SK-N-SH treated with all-trans-retinoic acid at 6 μM for 48 hours (cell line): ENCODE measurements around the gene MRPL34.

Experiments used
- ATAC-seq: fragments of 200-7000 bp; cut with Tn5 transposase; 3 replicates; pipeline ENCODE4 v1.9.1; 2020; ENCODE audit warnings: mild to moderate bottlenecking, moderate library complexity
- ARNTL ChIP-seq: fragments of 450-650 bp; formaldehyde crosslinking; IDR thresholded peaks from 2 replicates; pipeline ENCODE4 v1.5.0; 2020; ENCODE audit warnings: low read depth, mild to moderate bottlenecking, moderate library complexity, borderline replicate concordance
- BACH2 ChIP-seq: fragments of 250-450 bp; sonication (Bioruptor Pico); IDR thresholded peaks from 2 replicates; pipeline ENCODE4 v1.9.0; 2021; ENCODE audit warnings: mild to moderate bottlenecking, borderline replicate concordance
- CREB5 ChIP-seq: fragments of 250-450 bp; sonication (Bioruptor Pico); IDR thresholded peaks from 2 replicates; pipeline ENCODE4 v1.5.1; 2020; ENCODE audit warnings: low read depth, mild to moderate bottlenecking, moderate library complexity
- CSDC2 ChIP-seq: fragments of 250-450 bp; sonication (Bioruptor Pico); IDR thresholded peaks from 2 replicates; pipeline ENCODE4 v1.5.0; 2020; ENCODE audit warnings: mild to moderate bottlenecking, moderate library complexity
- CSRNP3 ChIP-seq: fragments of 250-450 bp; sonication (Bioruptor Pico); IDR thresholded peaks from 2 replicates; pipeline ENCODE4 v1.5.1; 2021; ENCODE audit warnings: mild to moderate bottlenecking, moderate library complexity
- ESRRG ChIP-seq: fragments of 250-450 bp; sonication (Bioruptor Pico); IDR thresholded peaks from 2 replicates; pipeline ENCODE4 v1.6.1; 2021; ENCODE audit warnings: mild to moderate bottlenecking
- GLIS3 ChIP-seq: fragments of 250-450 bp; sonication (Bioruptor Pico); IDR thresholded peaks from 2 replicates; pipeline ENCODE4 v1.5.0; 2020; ENCODE audit warnings: mild to moderate bottlenecking, moderate library complexity
- ISL1 ChIP-seq: fragments of 250-450 bp; sonication (Bioruptor Pico); IDR thresholded peaks from 2 replicates; pipeline ENCODE4 v2.1.2; 2022; ENCODE audit warnings: mild to moderate bottlenecking, moderate library complexity
- OSR1 ChIP-seq: fragments of 250-450 bp; sonication (Bioruptor Pico); IDR thresholded peaks from 2 replicates; pipeline ENCODE4 v1.8.0; 2022; ENCODE audit warnings: moderate library complexity, mild to moderate bottlenecking, inconsistent platforms
- PATZ1 ChIP-seq: fragments of 250-450 bp; sonication (Bioruptor Pico); IDR thresholded peaks from 2 replicates; pipeline ENCODE4 v1.8.0; 2020; ENCODE audit warnings: mild to moderate bottlenecking, moderate library complexity, borderline replicate concordance
- POU6F1 ChIP-seq: fragments of 250-450 bp; sonication (Bioruptor Pico); IDR thresholded peaks from 2 replicates; pipeline ENCODE4 v1.8.0; 2021; ENCODE audit warnings: low read depth, mild to moderate bottlenecking, moderate library complexity, borderline replicate concordance
- PPARA ChIP-seq: fragments of 250-450 bp; sonication (Bioruptor Pico); IDR thresholded peaks from 2 replicates; pipeline ENCODE4 v1.5.0; 2020; ENCODE audit warnings: mild to moderate bottlenecking, borderline replicate concordance
- RARB ChIP-seq: fragments of 250-450 bp; sonication (Bioruptor Pico); IDR thresholded peaks from 2 replicates; pipeline ENCODE4 v1.8.0; 2021; ENCODE audit warnings: mild to moderate bottlenecking, moderate library complexity
- SNAI2 ChIP-seq: fragments of 250-450 bp; sonication (Bioruptor Pico); IDR thresholded peaks from 2 replicates; pipeline ENCODE4 v1.5.0; 2020; ENCODE audit warnings: mild to moderate bottlenecking, moderate library complexity
- TCF4 ChIP-seq: fragments of 250-450 bp; sonication (Bioruptor Pico); IDR thresholded peaks from 2 replicates; pipeline ENCODE4 v1.8.0; 2021; ENCODE audit warnings: mild to moderate bottlenecking, moderate library complexity, borderline replicate concordance
- TOX ChIP-seq: fragments of 250-450 bp; sonication (Bioruptor Pico); IDR thresholded peaks from 2 replicates; pipeline ENCODE4 v1.8.0; 2021; ENCODE audit warnings: mild to moderate bottlenecking, moderate library complexity, borderline replicate concordance
- TSHZ2 ChIP-seq: fragments of 250-450 bp; sonication (Bioruptor Pico); IDR thresholded peaks from 2 replicates; pipeline ENCODE4 v1.5.0; 2020; ENCODE audit warnings: mild to moderate bottlenecking, moderate library complexity
- ZC3H10 ChIP-seq: fragments of 250-450 bp; sonication (Bioruptor Pico); IDR thresholded peaks from 2 replicates; pipeline ENCODE4 v1.5.1; 2021; ENCODE audit warnings: mild to moderate bottlenecking, moderate library complexity
- ZFP3 ChIP-seq: fragments of 250-450 bp; sonication (Bioruptor Pico); IDR thresholded peaks from 2 replicates; pipeline ENCODE4 v1.5.0; 2020; ENCODE audit warnings: mild to moderate bottlenecking, moderate library complexity
- ZFP30 ChIP-seq: fragments of 450-650 bp; formaldehyde crosslinking; IDR thresholded peaks from 2 replicates; pipeline ENCODE4 v1.5.0; 2022; ENCODE audit warnings: mild to moderate bottlenecking, moderate library complexity
- ZNF565 ChIP-seq: fragments of 450-650 bp; formaldehyde crosslinking; conservative IDR thresholded peaks from 2 replicates; pipeline ENCODE4 v1.5.0; 2020; ENCODE audit warnings: low read depth, mild to moderate bottlenecking, moderate library complexity
- ZNF70 ChIP-seq: fragments of 450-650 bp; formaldehyde crosslinking; IDR thresholded peaks from 2 replicates; pipeline ENCODE4 v1.5.0; 2020; ENCODE audit warnings: mild to moderate bottlenecking, moderate library complexity
- ZNF8 ChIP-seq: fragments of 450-650 bp; formaldehyde crosslinking; IDR thresholded peaks from 2 replicates; pipeline ENCODE4 v1.5.0; 2020; ENCODE audit warnings: mild to moderate bottlenecking, moderate library complexity

The MRPL34 gene

GRCh38 chr19:17323964-17324332, 18.3 kb downstream of the MRPL34 start:
- ATAC-seq = no peak
- no peak for TF ChIP-seq POU6F1 (CRISPR knock-in tag)
- TF ChIP-seq ESRRG (CRISPR knock-in tag) = no peak
- TF ChIP-seq ZC3H10 = no peak
- no peak for TF ChIP-seq TOX (CRISPR knock-in tag)
- TF ChIP-seq ISL1 (CRISPR knock-in tag) = no peak
- TF ChIP-seq TSHZ2 (CRISPR knock-in tag) = no peak
- TF ChIP-seq SNAI2 (CRISPR knock-in tag) = no peak
- TF ChIP-seq PATZ1 (CRISPR knock-in tag) = no peak
- no peak for TF ChIP-seq TCF4 (CRISPR knock-in tag)
- no peak for TF ChIP-seq GLIS3 (CRISPR knock-in tag)
- no peak for TF ChIP-seq ZFP3 (CRISPR knock-in tag)
- TF ChIP-seq BACH2 = no peak
- TF ChIP-seq ZNF565 (CRISPR knock-in tag) = no peak
- TF ChIP-seq ZNF70 (CRISPR knock-in tag) = no peak
- TF ChIP-seq ZFP30 (CRISPR knock-in tag) = no peak
- TF ChIP-seq OSR1 (CRISPR knock-in tag) = no peak
- no peak for TF ChIP-seq CSDC2 (CRISPR knock-in tag)

- TF ChIP-seq SNAI2 (CRISPR knock-in tag) (no peak), CSRNP3 (no peak), ESRRG (CRISPR knock-in tag) (no peak), ZNF70 (CRISPR knock-in tag) (no peak), GLIS3 (CRISPR knock-in tag) (no peak), ZC3H10 (no peak), RARB (CRISPR knock-in tag) (no peak), POU6F1 (CRISPR knock-in tag) (no peak), OSR1 (CRISPR knock-in tag) (no peak), ZNF565 (CRISPR knock-in tag) (no peak), ARNTL (no peak), CSDC2 (CRISPR knock-in tag) (no peak), TOX (CRISPR knock-in tag) (no peak), CREB5 (CRISPR knock-in tag) (no peak), TSHZ2 (CRISPR knock-in tag) (no peak), ZNF8 (no peak), PPARA (CRISPR knock-in tag) (no peak)
- TF ChIP-seq, all 23 proteins: peak for 0
Measured at GRCh38 chr19:17324357-17325114, 18.9 kb downstream of the MRPL34 start.

More at GRCh38 chr19:17324357-17325114, 18.9 kb downstream of the MRPL34 start:
- ATAC-seq = no peak
